Natural killer cell (primary cell): ENCODE results near the gene ADAMTS5. TPM values are rescaled to one million over a fixed set of nuclear protein-coding genes. Genes with fewer than 3 reads are reported as not detected.

Experiments used
- ATAC-seq, 3 donors: fragments of 150-1000 bp in 2 of 3; fragments of 200-7000 bp in 1 of 3; cut with Tn5 transposase; 1 replicate in 1 of 3; 2 replicates in 2 of 3; pipeline ENCODE4 v1.10.0; 2021; ENCODE audit warnings: mild to moderate bottlenecking in 2 of 3, moderate library complexity in 2 of 3
- DNase-seq, 2 donors: peaks; one replicate each; pipeline versions ENCODE4 v3.0.0 to v3.0.0-alpha.2; 2013 to 2021; ENCODE audit warnings: mixed read lengths in 1 of 2
- H3K27ac ChIP-seq: one replicate; pipeline ENCODE4 v1.5.1; 2013; ENCODE audit warnings: mild to moderate bottlenecking, low read length
- H3K27me3 ChIP-seq: one replicate; pipeline ENCODE4 v1.6.1; 2013; ENCODE audit warnings: low read length; ENCODE audit not compliant: control insufficient read depth, insufficient read depth
- H3K36me3 ChIP-seq: one replicate; pipeline ENCODE4 v1.6.1; 2013; ENCODE audit warnings: low read length; ENCODE audit not compliant: control insufficient read depth, insufficient read depth
- H3K4me1 ChIP-seq: one replicate; pipeline ENCODE4 v1.6.1; 2013; ENCODE audit warnings: low read length; ENCODE audit not compliant: control insufficient read depth, insufficient read depth
- H3K4me3 ChIP-seq: one replicate; pipeline ENCODE4 v1.5.1; 2013; ENCODE audit warnings: low read length
- H3K9me3 ChIP-seq: one replicate; pipeline ENCODE4 v1.6.1; 2013; ENCODE audit warnings: low read length; ENCODE audit not compliant: control insufficient read depth, insufficient read depth
- H3K27ac Mint-ChIP-seq, 2 donors: one replicate each; pipeline ENCODE4 v1.8.0; 2022; ENCODE audit warnings: mild to moderate bottlenecking in 2 of 2, mixed read lengths in 2 of 2, moderate library complexity in 1 of 2
- H3K27me3 Mint-ChIP-seq, 2 donors: one replicate each; pipeline ENCODE4 v1.8.0; 2022; ENCODE audit warnings: low read depth in 2 of 2, mixed read lengths in 2 of 2
- H3K36me3 Mint-ChIP-seq: one replicate; pipeline ENCODE4 v1.8.0; 2022; ENCODE audit warnings: mixed read lengths
- H3K4me1 Mint-ChIP-seq, 2 donors: one replicate each; pipeline ENCODE4 v1.8.0; 2022; ENCODE audit warnings: mixed read lengths in 2 of 2
- H3K4me3 Mint-ChIP-seq: one replicate; pipeline ENCODE4 v1.8.0; 2022; ENCODE audit warnings: mild to moderate bottlenecking, moderate library complexity, mixed read lengths
- H3K9me3 Mint-ChIP-seq, 2 donors: one replicate each; pipeline ENCODE4 v1.8.0; 2022; ENCODE audit warnings: mixed read lengths in 2 of 2
- WGBS: methylation state at CpG from one replicate; pipeline ENCODE4 v1.1.7; 2013; ENCODE audit warnings: missing lambda C conversion rate; ENCODE audit not compliant: insufficient coverage; 5-methylcytosine and 5-hydroxymethylcytosine counted together
- intact Hi-C: fragments of 100-400 bp; cut with micrococcal nuclease; formaldehyde crosslinking; loops from one replicate; pipeline ENCODE4 v1.14.2; 2022
- total RNA-seq, 4 donors: library from RNA; stranded (reverse); fragments of 120-200 nt in 1 of 4; gene quantifications; one replicate each; pipeline versions ENCODE4 v1.2.3 to v1.2.4, GENCODE V29; 2013 to 2022
- TF ChIP-seq, protein P1 (sequence below): fragments of 200-600 bp; IDR thresholded peaks from one replicate; pipeline ENCODE4 v1.8.0; 2022; ENCODE audit warnings: antibody characterized with exemption

The ADAMTS5 gene
- total RNA-seq, 3 donors from 2014 or later (not counting 1 experiment from before 2014, with no cell fraction given) = 0.08 TPM; not detected in 2

- Histone ChIP-seq H3K36me3 (no peaks in the 10 kb centered on the region), H3K27me3 (no peaks in the 10 kb centered on the region), H3K4me1 (no peaks in the 10 kb centered on the region), H3K4me3 (no peak overlapping the region), H3K27ac (no peak overlapping the region), H3K9me3 (no peaks in the 10 kb centered on the region)
- peaks cover 0 to 2% of the 10 kb centered on the region in 2 donors for H3K9me3 Mint-ChIP-seq
- DNase-seq (no peak), ATAC-seq (no peak)
- peaks cover 0 to 5% of the 10 kb centered on the region in 2 donors for H3K27me3 Mint-ChIP-seq
- no peak overlapping the region for H3K27ac Mint-ChIP-seq
- H3K36me3 Mint-ChIP-seq = no peaks in the 10 kb centered on the region
- H3K4me1 Mint-ChIP-seq = no peaks in the 10 kb centered on the region
- TF ChIP-seq, protein P1, sequence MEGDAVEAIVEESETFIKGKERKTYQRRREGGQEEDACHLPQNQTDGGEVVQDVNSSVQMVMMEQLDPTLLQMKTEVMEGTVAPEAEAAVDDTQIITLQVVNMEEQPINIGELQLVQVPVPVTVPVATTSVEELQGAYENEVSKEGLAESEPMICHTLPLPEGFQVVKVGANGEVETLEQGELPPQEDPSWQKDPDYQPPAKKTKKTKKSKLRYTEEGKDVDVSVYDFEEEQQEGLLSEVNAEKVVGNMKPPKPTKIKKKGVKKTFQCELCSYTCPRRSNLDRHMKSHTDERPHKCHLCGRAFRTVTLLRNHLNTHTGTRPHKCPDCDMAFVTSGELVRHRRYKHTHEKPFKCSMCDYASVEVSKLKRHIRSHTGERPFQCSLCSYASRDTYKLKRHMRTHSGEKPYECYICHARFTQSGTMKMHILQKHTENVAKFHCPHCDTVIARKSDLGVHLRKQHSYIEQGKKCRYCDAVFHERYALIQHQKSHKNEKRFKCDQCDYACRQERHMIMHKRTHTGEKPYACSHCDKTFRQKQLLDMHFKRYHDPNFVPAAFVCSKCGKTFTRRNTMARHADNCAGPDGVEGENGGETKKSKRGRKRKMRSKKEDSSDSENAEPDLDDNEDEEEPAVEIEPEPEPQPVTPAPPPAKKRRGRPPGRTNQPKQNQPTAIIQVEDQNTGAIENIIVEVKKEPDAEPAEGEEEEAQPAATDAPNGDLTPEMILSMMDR = no peak
- 87% methylated on average over 10 of the region's 10 CpGs for WGBS
- H3K4me3 Mint-ChIP-seq = no peak overlapping the region
- intact Hi-C loops = no loop called here
Measured at GRCh38 chr21:26923986-26924385, 42.9 kb downstream of the ADAMTS5 start.

DNA sequence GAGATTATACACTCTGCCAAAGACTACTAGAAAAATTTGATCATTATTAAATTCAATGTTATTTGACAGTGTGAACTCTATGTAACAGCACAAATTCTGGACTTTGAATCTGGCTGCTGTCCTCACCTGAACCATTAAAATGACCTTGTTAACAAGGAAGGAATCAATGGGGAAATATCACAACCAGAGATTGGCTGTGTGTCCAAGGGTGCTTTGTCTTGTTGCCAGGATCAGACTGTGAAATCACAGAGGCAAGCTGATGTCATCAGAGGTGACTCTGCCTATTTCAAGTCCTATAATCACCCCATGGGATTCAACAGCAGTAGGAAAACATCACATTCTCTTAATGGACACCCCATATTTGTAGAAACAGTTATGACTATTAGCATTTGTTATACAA is 46.8 kb downstream of the ADAMTS5 start:
- no peaks in the 10 kb centered on the region for H3K9me3 ChIP-seq
- Mint-ChIP-seq H3K36me3 (no peaks in the 10 kb centered on the region), H3K4me3 (no peak overlapping the region), H3K27ac (no peak overlapping the region), H3K27me3 (peaks cover 0 to 3% of the 10 kb centered on the region in 2 donors), H3K9me3 (peaks cover 0 to 3% of the 10 kb centered on the region in 2 donors), H3K4me1 (no peaks in the 10 kb centered on the region)
- no peaks in the 10 kb centered on the region for H3K27me3 ChIP-seq
- no peaks in the 10 kb centered on the region for H3K4me1 ChIP-seq
- TF ChIP-seq, protein P1 = no peak
- no peaks in the 10 kb centered on the region for H3K36me3 ChIP-seq
- DNase-seq (no peak), ATAC-seq (no peak)
- H3K27ac ChIP-seq = no peak overlapping the region
- no peak overlapping the region for H3K4me3 ChIP-seq
- intact Hi-C loops = no loop called here

GRCh38 chr21:26918323-26919079 is 48.4 kb downstream of the ADAMTS5 start:
- intact Hi-C loops = no loop called here
- Histone ChIP-seq H3K36me3 (no peaks in the 10 kb centered on the region), H3K27ac (no peak overlapping the region), H3K9me3 (no peaks in the 10 kb centered on the region), H3K27me3 (no peaks in the 10 kb centered on the region), H3K4me3 (no peak overlapping the region), H3K4me1 (no peaks in the 10 kb centered on the region)
- Mint-ChIP-seq H3K27me3 (peaks cover 0 to 3% of the 10 kb centered on the region in 2 donors), H3K36me3 (no peaks in the 10 kb centered on the region), H3K4me3 (no peak overlapping the region), H3K9me3 (peaks cover 0 to 6% of the 10 kb centered on the region in 2 donors), H3K4me1 (no peaks in the 10 kb centered on the region), H3K27ac (no peak overlapping the region)
- ATAC-seq (no peak), DNase-seq (no peak)
- WGBS = 91% methylated on average over 4 of the region's 8 CpGs
- TF ChIP-seq, protein P1 = no peak

GRCh38 chr21:26916799-26917198 is 50.1 kb downstream of the ADAMTS5 start:
- 100% methylated on average over 1 of the region's 2 CpGs for WGBS
- no peak overlapping the region for H3K4me3 ChIP-seq
- Mint-ChIP-seq H3K36me3 (no peaks in the 10 kb centered on the region), H3K9me3 (peaks cover 0 to 6% of the 10 kb centered on the region in 2 donors), H3K27ac (no peak overlapping the region), H3K4me3 (no peak overlapping the region), H3K27me3 (peaks cover 0 to 3% of the 10 kb centered on the region in 2 donors), H3K4me1 (no peaks in the 10 kb centered on the region)
- no peak overlapping the region for H3K27ac ChIP-seq
- DNase-seq = no peak
- no peak for ATAC-seq
- TF ChIP-seq, protein P1 = no peak
- no peaks in the 10 kb centered on the region for H3K9me3 ChIP-seq
- H3K4me1 ChIP-seq = no peaks in the 10 kb centered on the region
- intact Hi-C loops = no loop called here
- no peaks in the 10 kb centered on the region for H3K36me3 ChIP-seq
- H3K27me3 ChIP-seq = no peaks in the 10 kb centered on the region
